Activated CD8-positive, alpha-beta T cell treated with anti-CD3 and anti-CD28 coated beads, Interleukin-2, amount 10 ng/mL, durations not matched to agents 7 days and 5 days (primary cell): ENCODE measurements around the gene PRMT6. TPM values are rescaled to one million over a fixed set of nuclear protein-coding genes. Genes with fewer than 3 reads are reported as not detected.
"Not testable (repeated sequence)": the region's sequence is repeated elsewhere in the genome, so short reads cannot be mapped to it uniquely, and the experiment has no call there.

Experiments used
- ATAC-seq: fragments of 150-1000 bp; cut with Tn5 transposase; one replicate; pipeline ENCODE4 v1.10.0; 2021; ENCODE audit warnings: moderate library complexity
- CTCF ChIA-PET: fragments of 350-600 bp; sonication (Branson Sonifier 250); formaldehyde crosslinking; loops from one replicate; lab custom pipeline; 2021; ENCODE audit warnings: antibody characterized with exemption; lab: Charles Lee
- POLR2A ChIA-PET: fragments of 350-600 bp; sonication (Branson Sonifier 250); formaldehyde crosslinking; loops from one replicate; lab custom pipeline; 2021; ENCODE audit warnings: antibody characterized with exemption; lab: Charles Lee
- DNase-seq: peaks from one replicate; pipeline ENCODE4 v3.0.0-alpha.2; 2020
- H3K27ac Mint-ChIP-seq: one replicate; pipeline ENCODE4 v1.8.0; 2021; ENCODE audit warnings: mild to moderate bottlenecking, mixed read lengths
- H3K27me3 Mint-ChIP-seq: one replicate; pipeline ENCODE4 v1.8.0; 2021; ENCODE audit warnings: low read depth, mixed read lengths
- H3K36me3 Mint-ChIP-seq: one replicate; pipeline ENCODE4 v1.8.0; 2021; ENCODE audit warnings: low read depth, mixed read lengths
- H3K4me1 Mint-ChIP-seq: one replicate; pipeline ENCODE4 v1.8.0; 2021; ENCODE audit warnings: low read depth, mixed read lengths
- H3K4me3 Mint-ChIP-seq: one replicate; pipeline ENCODE4 v1.8.0; 2021; ENCODE audit warnings: mild to moderate bottlenecking, mixed read lengths
- H3K9me3 Mint-ChIP-seq: one replicate; pipeline ENCODE4 v1.8.0; 2022; ENCODE audit warnings: mixed read lengths; ENCODE audit not compliant: insufficient read depth
- total RNA-seq, 2 experiments: library from RNA; stranded (reverse); gene quantifications; one replicate each; pipeline ENCODE4 v1.2.3, GENCODE V29; 2021

PRMT6 gene
- total RNA-seq, 2 experiments from 2014 or later = 17.5 to 19.2 TPM

DNA sequence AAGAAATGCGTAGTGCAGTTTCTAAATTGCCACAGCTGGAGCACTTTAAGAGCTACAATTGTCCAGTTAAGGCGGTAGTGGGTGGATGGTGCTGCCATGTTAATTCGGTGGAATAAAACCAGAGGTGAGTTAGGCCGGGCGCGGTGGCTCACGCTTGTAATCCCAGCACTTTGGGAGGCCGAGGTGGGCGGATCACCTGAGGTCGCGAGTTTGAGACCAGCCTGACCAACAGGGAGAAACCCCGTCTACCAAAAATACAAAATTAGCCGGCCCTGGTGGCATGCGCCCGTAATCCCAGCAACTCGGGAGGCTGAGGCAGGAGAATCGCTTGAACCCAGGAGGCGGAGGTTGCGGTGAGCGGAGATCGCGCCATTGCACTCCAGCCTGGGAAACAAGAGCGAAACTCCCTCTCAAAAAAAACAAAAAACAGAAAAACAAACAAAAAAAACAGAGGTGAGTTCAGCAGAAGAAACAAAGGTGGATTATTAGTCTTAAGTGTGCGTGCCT lies 502 bp upstream of the PRMT6 start:
- ATAC-seq, H3K9me3 Mint-ChIP-seq, DNase-seq, H3K27me3 Mint-ChIP-seq: not testable (repeated sequence)
- CTCF ChIA-PET = interaction anchor here (1.4 kb wide), 1 partner anchor 87 kb away, joined by 3 read pairs; no protein-coding TSS in a partner anchor
- peaks cover 26% of the 10 kb centered on the region for H3K4me1 Mint-ChIP-seq
- peaks cover 27% of the 10 kb centered on the region for H3K36me3 Mint-ChIP-seq
- peak overlapping the region; percentile 93 for H3K4me3 Mint-ChIP-seq
- POLR2A ChIA-PET = interaction anchor here (0.9 to 1.3 kb wide), 3 partner anchors 8 to 151 kb away, joined by 3 to 6 read pairs (median 3); no protein-coding TSS in a partner anchor
- peak overlapping the region; percentile 94 for H3K27ac Mint-ChIP-seq

DNA sequence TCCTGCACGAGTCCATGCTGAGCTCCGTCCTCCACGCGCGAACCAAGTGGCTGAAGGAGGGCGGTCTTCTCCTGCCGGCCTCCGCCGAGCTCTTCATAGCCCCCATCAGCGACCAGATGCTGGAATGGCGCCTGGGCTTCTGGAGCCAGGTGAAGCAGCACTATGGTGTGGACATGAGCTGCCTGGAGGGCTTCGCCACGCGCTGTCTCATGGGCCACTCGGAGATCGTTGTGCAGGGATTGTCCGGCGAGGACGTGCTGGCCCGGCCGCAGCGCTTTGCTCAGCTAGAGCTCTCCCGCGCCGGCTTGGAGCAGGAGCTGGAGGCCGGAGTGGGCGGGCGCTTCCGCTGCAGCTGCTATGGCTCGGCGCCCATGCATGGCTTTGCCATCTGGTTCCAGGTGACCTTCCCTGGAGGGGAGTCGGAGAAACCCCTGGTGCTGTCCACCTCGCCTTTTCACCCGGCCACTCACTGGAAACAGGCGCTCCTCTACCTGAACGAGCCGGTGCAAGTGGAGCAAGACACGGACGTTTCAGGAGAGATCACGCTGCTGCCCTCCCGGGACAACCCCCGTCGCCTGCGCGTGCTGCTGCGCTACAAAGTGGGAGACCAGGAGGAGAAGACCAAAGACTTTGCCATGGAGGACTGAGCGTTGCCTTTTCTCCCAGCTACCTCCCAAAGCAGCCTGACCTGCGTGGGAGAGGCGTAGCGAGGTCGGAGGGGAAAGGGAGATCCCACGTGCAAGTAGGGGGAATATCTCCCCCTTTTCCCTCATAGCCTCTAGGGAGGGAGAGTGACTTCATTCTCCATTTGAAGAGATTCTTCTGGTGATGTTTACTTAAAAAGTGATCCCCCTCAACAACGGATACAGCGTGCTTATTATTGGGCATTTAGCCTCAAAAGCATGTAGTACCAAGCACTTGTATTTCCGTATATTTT lies 991 bp downstream of the PRMT6 start:
- H3K27me3 Mint-ChIP-seq = no peaks in the 10 kb centered on the region
- peaks cover 4% of the 10 kb centered on the region for H3K9me3 Mint-ChIP-seq
- peak overlapping the region; percentile 93 for H3K4me3 Mint-ChIP-seq
- peaks cover 27% of the 10 kb centered on the region for H3K36me3 Mint-ChIP-seq
- ChIA-PET CTCF (interaction anchor here (1.2 to 1.4 kb wide), 2 partner anchors 68 to 85 kb away, joined by 3 read pairs; no protein-coding TSS in a partner anchor), POLR2A (interaction anchor here (0.6 to 1.3 kb wide), 3 partner anchors 12 to 467 kb away, joined by 3 to 6 read pairs (median 3); no protein-coding TSS in a partner anchor)
- DNase-seq (peak; percentile 44), ATAC-seq (peak; percentile 54)
- H3K27ac Mint-ChIP-seq = peak overlapping the region; percentile 94
- peaks cover 26% of the 10 kb centered on the region for H3K4me1 Mint-ChIP-seq

DNA sequence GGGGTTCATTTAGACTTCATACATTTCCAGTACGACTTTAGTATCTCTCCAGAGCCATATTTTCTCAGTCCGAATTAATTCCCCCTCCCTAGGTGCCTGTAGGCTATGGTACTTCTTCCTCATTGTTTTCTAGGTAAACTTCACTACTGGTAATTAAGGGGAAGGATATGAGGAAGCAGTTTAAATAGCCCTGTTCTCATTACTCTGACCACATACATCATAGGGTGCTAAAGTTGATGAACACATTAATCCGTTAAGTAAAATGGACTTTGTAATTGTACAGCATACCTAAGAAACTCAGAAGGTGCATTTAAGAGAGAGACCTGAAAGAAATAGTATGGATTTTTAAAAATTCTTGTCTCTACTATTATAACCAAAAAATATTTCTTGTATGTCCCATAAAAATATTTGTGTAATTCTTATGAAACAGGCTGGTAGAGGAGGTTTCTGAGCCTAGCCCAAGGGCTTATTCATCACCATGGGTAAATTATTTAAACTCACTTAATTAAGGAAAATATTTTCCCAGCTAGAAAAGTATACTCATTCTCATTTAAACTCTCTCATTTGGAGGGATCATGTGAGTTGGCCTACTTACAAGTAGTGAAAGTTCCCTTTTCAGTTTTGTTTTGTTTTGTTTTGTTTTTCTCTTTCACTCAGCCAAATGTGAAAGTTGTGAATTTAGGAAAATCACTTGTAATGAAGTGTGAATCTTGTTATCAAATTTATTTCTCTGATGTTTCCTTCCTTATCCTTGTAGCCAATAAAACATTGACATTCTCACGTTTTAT lies 2.0 kb downstream of the PRMT6 start:
- POLR2A ChIA-PET = no interaction called here

DNA sequence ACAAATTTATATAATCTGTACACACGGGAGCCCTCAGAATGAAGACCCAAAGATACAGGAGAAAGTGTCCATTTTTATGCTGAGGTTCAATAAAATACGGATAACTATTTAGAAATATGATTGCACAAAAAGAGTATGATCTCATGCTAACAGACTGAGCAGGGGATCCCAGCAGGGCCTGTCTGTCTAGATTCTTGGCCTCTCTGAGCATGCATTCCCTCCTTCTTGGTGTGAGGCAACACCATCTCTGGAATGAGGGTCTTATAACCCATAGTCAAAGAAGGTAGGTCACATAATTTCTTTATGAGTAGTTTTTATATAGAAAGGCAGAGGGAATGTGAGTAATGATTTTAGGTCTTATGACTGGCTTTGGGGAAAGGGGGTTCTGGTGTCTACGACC lies 5.4 kb downstream of the PRMT6 start:
- no peak overlapping the region for H3K4me3 Mint-ChIP-seq
- no peak for ATAC-seq
- no peaks in the 10 kb centered on the region for H3K9me3 Mint-ChIP-seq
- H3K27me3 Mint-ChIP-seq = no peaks in the 10 kb centered on the region
- ChIA-PET CTCF (no interaction called here), POLR2A (no interaction called here)
- DNase-seq = no peak
- H3K4me1 Mint-ChIP-seq = peaks cover 22% of the 10 kb centered on the region
- H3K27ac Mint-ChIP-seq = no peak overlapping the region
- peaks cover 21% of the 10 kb centered on the region for H3K36me3 Mint-ChIP-seq

More for the DNA sequence above, 2.0 kb downstream of the PRMT6 start:
- peaks cover 4% of the 10 kb centered on the region for H3K9me3 Mint-ChIP-seq
- DNase-seq (no peak), ATAC-seq (no peak)
- CTCF ChIA-PET = interaction anchor here (1.2 kb wide), 1 partner anchor 67 kb away, joined by 3 read pairs; no protein-coding TSS in a partner anchor
- no peaks in the 10 kb centered on the region for H3K27me3 Mint-ChIP-seq
- H3K4me3 Mint-ChIP-seq = peak overlapping the region; percentile 93
- peak overlapping the region; percentile 45 for H3K27ac Mint-ChIP-seq
- peaks cover 26% of the 10 kb centered on the region for H3K4me1 Mint-ChIP-seq
- H3K36me3 Mint-ChIP-seq = peaks cover 27% of the 10 kb centered on the region

DNA sequence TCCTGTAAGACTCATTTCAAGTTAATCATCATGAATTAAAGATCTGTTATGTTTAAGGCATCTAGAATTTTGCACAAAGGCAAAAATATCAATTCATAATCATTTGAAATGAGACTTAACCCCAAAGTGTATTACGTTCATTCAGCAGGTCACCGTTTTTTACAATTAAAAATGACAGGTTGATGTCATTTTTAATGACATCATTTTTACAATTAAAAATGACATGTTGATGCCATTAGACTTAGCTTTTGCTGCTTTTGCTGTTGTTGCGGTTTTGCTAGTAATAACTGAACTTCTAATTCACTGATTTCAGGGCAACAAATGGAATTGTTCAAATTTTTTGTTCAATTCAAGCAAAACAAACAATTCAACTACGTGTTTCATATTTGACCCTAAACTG lies 17.0 kb downstream of the PRMT6 start:
- ChIA-PET POLR2A (no interaction called here), CTCF (no interaction called here)
- no peaks in the 10 kb centered on the region for H3K4me1 Mint-ChIP-seq
- H3K36me3 Mint-ChIP-seq = no peaks in the 10 kb centered on the region
- no peak overlapping the region for H3K27ac Mint-ChIP-seq
- DNase-seq (no peak), ATAC-seq (no peak)
- no peaks in the 10 kb centered on the region for H3K9me3 Mint-ChIP-seq
- peaks cover 8% of the 10 kb centered on the region for H3K27me3 Mint-ChIP-seq
- H3K4me3 Mint-ChIP-seq = no peak overlapping the region

DNA sequence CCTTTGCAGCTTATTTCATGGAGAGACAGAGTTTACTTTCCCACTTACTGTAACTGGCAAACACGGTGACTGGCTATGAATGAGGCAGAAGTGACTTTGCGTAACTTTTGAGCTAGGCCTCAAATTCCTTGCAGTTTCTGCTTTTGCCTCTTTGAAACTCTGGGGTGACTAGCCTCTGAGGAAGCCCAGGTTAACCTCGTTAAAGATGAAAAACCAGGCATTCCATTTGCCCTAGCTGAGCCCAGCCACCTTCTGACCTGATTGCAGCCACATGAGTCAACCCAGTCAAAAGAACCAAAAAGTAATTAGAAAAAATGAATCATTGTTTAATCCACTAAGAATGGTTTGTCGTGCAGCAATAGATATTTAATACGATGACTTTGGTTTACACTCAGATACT lies 20.4 kb downstream of the PRMT6 start:
- Mint-ChIP-seq H3K9me3 (no peaks in the 10 kb centered on the region), H3K4me1 (no peaks in the 10 kb centered on the region), H3K27ac (no peak overlapping the region), H3K4me3 (no peak overlapping the region), H3K36me3 (no peaks in the 10 kb centered on the region), H3K27me3 (peaks cover 11% of the 10 kb centered on the region)
- no peak for ATAC-seq
- DNase-seq = no peak
- CTCF ChIA-PET = no interaction called here
- POLR2A ChIA-PET = no interaction called here

DNA sequence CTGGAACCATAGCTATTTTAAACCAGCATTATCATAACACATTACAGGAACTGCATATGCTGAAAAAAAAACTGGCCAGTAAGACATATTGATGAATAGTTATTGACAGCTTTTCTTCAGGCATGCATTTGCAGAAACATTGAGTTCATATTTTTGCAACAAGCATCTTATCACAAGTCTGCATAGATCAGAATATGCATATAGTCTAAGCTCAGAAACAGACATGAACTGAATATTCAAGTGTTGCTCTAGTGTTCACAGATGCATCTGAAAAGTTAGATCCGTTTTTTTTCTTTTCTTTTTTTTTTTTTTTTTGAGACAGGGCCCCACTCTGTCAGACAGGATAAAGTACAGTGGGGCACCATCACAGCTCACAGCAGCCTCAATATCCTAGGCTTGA lies 22.8 kb downstream of the PRMT6 start:
- Mint-ChIP-seq H3K4me3 (no peak overlapping the region), H3K4me1 (no peaks in the 10 kb centered on the region), H3K27ac (no peak overlapping the region), H3K27me3 (peaks cover 10% of the 10 kb centered on the region), H3K9me3 (no peaks in the 10 kb centered on the region), H3K36me3 (no peaks in the 10 kb centered on the region)
- ATAC-seq (no peak), DNase-seq (no peak)
- ChIA-PET POLR2A (no interaction called here), CTCF (no interaction called here)

DNA sequence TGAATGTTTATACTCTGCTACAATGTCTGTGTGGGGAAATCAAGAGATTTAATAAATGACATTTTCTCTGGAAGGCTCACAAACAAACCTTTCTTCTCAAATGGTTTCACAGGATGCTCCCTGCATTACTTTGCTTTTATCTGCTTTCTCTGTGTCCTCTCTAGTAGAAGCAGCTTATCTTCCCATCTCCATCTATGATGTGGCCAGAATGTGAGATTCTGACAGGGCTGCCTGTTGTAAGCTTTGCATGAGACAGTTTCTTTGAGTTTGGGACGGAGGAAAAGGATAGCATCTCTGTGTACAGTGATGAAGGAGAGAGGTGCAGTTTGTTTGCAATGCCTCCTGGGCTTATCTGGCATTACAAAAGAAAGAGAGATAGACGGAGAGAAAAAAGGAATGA lies 24.6 kb downstream of the PRMT6 start:
- no peaks in the 10 kb centered on the region for H3K4me1 Mint-ChIP-seq
- no peak overlapping the region for H3K27ac Mint-ChIP-seq
- DNase-seq (no peak), ATAC-seq (no peak)
- no peaks in the 10 kb centered on the region for H3K36me3 Mint-ChIP-seq
- POLR2A ChIA-PET = no interaction called here
- peaks cover 6% of the 10 kb centered on the region for H3K9me3 Mint-ChIP-seq
- CTCF ChIA-PET = no interaction called here
- no peak overlapping the region for H3K4me3 Mint-ChIP-seq
- peaks cover 10% of the 10 kb centered on the region for H3K27me3 Mint-ChIP-seq

DNA sequence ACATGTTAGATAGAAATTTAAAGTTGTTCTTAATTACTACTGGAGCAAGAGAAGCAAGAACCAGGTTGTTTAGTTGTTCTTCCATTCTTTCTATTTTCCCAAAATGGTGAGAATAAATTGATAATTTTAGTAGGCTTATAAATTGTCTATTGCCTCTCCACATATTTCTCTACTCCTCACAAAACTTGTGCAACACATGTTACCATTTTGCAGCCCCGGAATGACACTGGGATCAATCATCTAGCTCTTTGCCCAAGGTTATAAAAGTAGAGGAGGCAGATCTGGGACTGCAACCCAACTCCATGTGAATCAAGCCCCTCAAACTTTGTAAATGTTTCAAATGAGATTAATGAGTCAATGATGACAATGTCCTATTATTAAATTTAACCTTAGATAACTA lies 34.9 kb downstream of the PRMT6 start:
- Mint-ChIP-seq H3K36me3 (no peaks in the 10 kb centered on the region), H3K9me3 (no peaks in the 10 kb centered on the region), H3K4me1 (no peaks in the 10 kb centered on the region), H3K4me3 (no peak overlapping the region), H3K27ac (no peak overlapping the region), H3K27me3 (no peaks in the 10 kb centered on the region)
- CTCF ChIA-PET = interaction anchor here (0.6 kb wide), 1 partner anchor 437 kb away, joined by 3 read pairs; no protein-coding TSS in a partner anchor
- ATAC-seq (no peak), DNase-seq (no peak)
- POLR2A ChIA-PET = no interaction called here

DNA sequence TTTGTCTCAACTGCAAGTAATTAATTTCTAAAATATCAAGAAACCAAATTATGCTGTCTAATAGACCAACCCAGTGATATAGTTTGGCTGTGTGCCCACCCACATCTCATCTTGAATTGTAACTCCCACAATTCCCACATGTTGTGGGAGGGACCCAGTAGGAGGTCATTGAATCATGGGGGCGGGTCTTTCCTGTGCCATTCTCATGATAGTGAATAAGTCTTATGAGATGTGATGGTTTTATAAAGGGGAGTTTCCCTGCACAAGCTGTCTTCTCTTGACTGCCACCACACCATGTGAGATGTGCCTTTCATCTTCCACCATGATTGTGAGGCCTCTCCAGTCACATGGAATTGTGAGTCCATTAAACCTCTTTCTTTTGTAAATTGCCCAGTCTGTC lies 36.9 kb downstream of the PRMT6 start:
- H3K4me3 Mint-ChIP-seq, H3K27me3 Mint-ChIP-seq, ATAC-seq, H3K9me3 Mint-ChIP-seq, POLR2A ChIA-PET, H3K27ac Mint-ChIP-seq, CTCF ChIA-PET, H3K36me3 Mint-ChIP-seq, DNase-seq, H3K4me1 Mint-ChIP-seq: not testable (repeated sequence)

DNA sequence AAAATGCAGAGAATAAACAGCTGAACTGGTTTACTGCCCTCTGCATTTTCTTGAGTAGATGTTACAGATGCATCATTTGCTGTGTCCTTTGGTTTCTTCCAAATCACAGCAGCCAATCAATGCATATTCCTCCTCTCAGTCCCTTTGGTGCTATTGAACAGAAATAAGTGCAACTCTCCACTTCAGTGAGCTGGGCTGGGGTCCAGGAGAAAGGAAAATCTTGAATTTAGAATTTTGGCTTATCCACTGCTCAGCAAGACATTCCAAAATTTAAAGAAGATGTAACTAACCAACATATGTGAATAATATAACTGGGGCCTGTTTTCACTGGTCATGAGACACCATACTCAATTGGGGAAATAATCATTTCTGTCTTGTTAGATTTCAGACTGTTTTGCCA lies 39.2 kb downstream of the PRMT6 start:
- Mint-ChIP-seq H3K4me3 (no peak overlapping the region), H3K4me1 (no peaks in the 10 kb centered on the region), H3K36me3 (no peaks in the 10 kb centered on the region), H3K9me3 (no peaks in the 10 kb centered on the region), H3K27ac (no peak overlapping the region), H3K27me3 (no peaks in the 10 kb centered on the region)
- ChIA-PET CTCF (no interaction called here), POLR2A (no interaction called here)
- DNase-seq (no peak), ATAC-seq (no peak)
